ELR (cell line): ENCODE results near the gene OTUB2.
"Not testable (repeated sequence)": the region's sequence is repeated elsewhere in the genome, so short reads cannot be mapped to it uniquely, and the experiment has no call there.

Experiments used
- DNase-seq: peaks from one replicate; pipeline ENCODE4 v3.0.0-alpha.2; 2015; ENCODE audit warnings: low read depth

Gene OTUB2

GRCh38 chr14:94058128-94058673 is 32.1 kb downstream of the OTUB2 start:
- DNase-seq, result no peak

GRCh38 chr14:94058674-94059138 is 32.6 kb downstream of the OTUB2 start:
- no peak for DNase-seq

- no peak for DNase-seq
Observed at GRCh38 chr14:94059998-94060397, 33.9 kb downstream of the OTUB2 start.

- peak; percentile 61 for DNase-seq
Observed at GRCh38 chr14:94062344-94062940, 36.3 kb downstream of the OTUB2 start.

- no peak for DNase-seq
Observed at GRCh38 chr14:94066089-94066676, 40.0 kb downstream of the OTUB2 start.

GRCh38 chr14:94072076-94072475 is 45.9 kb downstream of the OTUB2 start:
- DNase-seq, result not testable (repeated sequence)

DNA sequence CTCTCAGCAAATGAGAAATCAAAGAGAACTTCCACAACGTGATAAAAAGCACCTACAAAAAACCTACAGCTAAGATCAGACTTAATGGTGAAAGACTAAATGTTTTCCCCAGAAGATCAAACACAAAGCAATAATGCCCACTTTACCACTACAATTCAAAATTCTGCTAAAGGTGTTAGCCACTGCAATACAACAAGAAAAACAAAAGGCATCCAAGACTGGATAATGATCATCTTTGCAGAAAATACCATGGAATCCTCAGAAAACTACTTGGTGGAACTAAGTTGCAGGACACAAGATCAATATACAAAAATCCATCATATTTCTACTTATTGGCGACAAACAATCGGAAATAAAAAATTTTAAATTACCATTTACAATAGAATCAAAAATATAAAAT is 48.4 kb downstream of the OTUB2 start:
- DNase-seq, result no peak

GRCh38 chr14:94075008-94075407 is 48.9 kb downstream of the OTUB2 start:
- no peak for DNase-seq

- DNase-seq, result no peak
Observed at GRCh38 chr14:94077111-94077821, 51.1 kb downstream of the OTUB2 start.

GRCh38 chr14:94077823-94078222 is 51.7 kb downstream of the OTUB2 start:
- no peak for DNase-seq

DNA sequence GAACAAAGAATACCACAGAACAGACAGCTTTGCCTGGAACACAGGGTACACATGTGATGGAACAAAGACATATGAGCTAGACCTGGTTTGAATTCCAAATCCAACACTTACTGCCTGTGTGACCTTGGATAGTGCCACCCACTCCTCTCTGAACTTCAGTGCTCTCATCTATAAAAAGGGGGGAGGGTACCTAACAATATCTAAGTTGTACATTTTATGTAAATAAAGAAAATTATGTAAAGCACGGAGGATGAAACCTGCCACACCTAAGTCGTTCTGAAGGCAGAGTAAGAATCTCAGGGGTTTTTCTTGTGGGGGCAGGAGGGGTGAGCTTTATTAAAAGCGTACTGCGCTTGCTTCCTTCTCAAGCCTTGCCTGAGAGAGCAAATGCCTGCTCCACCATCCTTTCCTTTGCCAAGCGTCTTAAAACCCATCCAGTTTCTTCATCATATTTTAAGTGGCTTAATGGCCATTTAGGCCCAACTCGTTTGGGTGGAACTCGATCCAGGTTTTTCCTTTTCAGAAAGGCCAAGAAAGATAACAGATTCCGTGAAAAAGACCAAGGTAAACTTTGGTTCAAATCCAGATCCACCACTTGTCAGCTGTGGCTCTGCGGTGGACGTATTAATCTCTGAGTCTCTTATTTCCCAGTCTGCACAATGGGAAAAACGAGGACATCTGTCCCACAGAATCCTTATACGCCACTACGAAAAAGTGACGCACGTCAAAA is 53.9 kb downstream of the OTUB2 start:
- DNase-seq, result peak; percentile 73

DNA sequence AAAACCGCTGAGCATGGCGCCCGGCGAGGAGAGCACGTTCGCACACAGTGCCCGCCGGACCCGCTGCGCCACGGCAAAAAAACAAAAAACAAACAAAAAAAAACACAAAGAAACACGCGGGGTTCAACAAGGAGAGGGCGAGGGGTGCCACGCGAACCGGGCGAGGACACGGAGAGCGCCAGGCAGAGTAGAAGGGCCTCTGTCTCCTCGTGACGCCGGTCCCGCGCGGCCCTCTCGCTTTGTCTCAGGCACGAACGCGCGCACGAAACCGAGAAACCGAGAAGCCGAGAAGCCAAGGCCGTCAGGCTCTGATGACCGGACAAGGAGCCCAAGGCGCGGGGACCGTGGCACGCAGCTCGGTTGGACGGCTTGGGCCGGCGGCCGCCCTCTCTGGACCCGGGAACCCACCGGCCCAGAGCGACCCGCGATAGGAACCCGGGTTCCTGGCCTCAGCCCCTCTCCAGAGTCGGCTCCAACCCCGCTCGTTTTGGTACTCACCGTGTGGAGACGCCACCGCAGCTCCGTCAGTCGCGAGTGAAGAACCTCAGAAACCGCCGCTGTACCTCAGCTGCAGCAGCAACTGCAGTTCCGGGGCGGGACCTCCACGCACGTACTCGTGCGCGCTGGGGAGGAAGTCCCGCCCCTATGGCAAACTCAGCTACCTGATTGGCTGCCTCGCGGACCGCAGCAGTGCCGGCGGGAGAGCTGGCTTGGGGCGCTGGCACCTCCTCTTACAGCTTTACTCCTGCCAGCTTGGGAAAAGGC is 54.7 kb downstream of the OTUB2 start, which contains the start of the genes DDX24 and IFI27L1:
Gene DDX24, minus strand, starts transcription at position 582 of the 765 bp plus-strand sequence. CDS start 1,460 bp downstream, outside the sequence.
Gene IFI27L1, plus strand, starts transcription at position 690 of the 765 bp plus-strand sequence. CDS start 15,628 bp downstream, outside the sequence.
- peak; percentile 98 for DNase-seq

GRCh38 chr14:94081386-94081820 is 55.3 kb downstream of the OTUB2 start:
- peak; percentile 55 for DNase-seq

DNA sequence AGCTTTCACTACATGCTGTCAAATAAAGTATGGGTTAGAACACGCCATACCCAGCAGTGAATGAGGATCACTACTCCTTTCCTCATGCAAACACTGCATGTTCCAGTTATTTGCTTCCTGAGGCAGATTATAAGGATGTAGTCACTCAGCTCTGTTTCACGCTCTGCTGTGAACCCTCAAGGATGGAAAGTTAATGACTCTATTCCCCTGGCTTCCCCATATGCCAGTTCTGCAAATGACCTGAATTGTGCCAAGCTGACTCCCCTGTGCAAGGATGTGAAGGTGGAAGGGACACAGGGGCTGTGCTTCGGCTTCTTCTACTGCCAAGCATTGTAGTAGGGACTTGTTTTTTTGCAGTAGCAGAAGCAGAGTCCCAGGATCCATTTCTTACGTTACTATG is 61.8 kb downstream of the OTUB2 start:
- no peak for DNase-seq

DNA sequence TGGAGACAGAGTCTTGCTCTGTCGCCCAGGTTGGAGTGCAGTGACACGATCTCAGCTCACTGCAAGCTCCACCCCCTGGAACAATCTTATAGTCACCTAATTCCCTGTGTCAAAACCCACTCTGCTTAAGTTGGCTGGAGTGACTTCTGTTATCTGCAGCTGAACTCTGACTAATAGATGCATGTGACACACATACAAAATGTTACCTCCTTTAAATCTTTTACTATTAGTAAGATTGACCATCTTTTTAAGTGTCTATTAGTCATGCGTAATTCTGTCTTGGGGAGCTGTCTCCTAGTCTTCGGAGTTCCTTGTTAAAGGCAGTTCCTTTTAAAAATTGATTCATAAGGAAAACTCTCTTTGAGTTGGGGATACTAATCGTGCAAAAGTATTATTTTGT is 62.4 kb downstream of the OTUB2 start:
- peak; percentile 86 for DNase-seq

- DNase-seq, result peak; percentile 89
Observed at GRCh38 chr14:94089479-94089878, 63.3 kb downstream of the OTUB2 start.

DNA sequence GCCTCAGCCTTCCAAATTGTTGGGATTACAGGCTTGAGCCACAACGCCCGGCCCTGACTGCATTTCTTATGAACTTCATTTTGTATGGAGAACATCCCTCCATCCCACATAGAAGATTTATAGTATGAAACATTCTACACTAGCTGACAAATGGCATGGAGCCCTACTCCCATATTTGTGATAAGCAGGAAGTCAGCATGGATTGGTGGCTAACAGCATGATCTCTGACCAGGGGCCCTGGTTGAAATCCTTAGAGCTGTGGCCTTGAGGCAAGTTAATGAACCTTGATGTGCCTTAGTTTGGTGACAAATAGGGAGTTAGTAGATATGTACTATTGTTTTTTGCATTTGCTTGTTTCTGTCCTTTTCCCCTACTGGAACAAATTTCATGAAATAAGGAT is 67.3 kb downstream of the OTUB2 start:
- no peak for DNase-seq

- DNase-seq, result no peak
Observed at GRCh38 chr14:94097091-94097490, 71.0 kb downstream of the OTUB2 start.
